NT2/D1 (cell line): Measurements from ENCODE around the gene HS2ST1.

Experiments used
- YY1 ChIP-seq: IDR thresholded peaks from 2 replicates; pipeline ENCODE4 v1.6.1; 2011; ENCODE audit not compliant: insufficient read length, insufficient read depth
- ZNF274 ChIP-seq: IDR thresholded peaks from 2 replicates; pipeline ENCODE4 v1.6.1; 2011; ENCODE audit warnings: mild to moderate bottlenecking, low read depth, low read length

DNA sequence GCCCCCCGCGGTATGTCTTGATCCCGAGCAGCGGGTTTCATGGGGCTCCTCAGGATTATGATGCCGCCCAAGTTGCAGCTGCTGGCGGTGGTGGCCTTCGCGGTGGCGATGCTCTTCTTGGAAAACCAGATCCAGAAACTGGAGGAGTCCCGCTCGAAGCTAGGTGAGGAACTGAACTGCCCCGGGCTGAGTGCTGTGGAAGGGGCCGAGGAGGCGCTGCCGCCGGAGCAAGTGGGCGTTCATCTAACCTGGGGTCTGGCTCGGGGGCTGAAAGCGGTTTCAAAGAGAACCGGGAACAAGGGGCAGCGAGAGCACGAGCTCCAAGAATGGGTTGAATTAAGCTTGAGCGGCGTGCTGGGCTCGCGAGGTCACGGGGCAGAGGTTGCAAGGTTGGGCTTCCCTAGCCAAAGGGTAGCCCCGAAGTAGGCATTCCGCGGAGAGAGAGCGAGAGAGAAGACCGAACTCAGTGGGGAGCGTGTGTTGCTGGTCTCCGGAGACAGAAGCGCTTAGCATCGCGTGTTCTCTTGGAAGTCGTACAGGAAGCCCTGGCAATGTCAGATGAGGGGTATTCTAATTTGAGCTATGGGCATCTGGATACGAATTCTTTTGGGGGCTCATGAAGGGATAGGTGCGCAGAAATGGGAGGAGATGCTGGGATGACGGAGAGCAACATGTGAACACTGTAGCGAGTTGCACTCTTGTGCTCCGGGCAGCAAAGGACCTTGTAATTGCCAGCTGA is 732 bp downstream of the HS2ST1 start:
- TF ChIP-seq ZNF274 = no peak
- TF ChIP-seq YY1 = no peak
